NCI-H345 treated with DMSO at 0.1 percent for 48 hours (cell line): ENCODE results near the gene SH2B3.
A peak's percentile ranks its signal among the peaks of the same experiment; 100 is the strongest.

ENCODE experiments used
- DNase-seq: peaks from one replicate; lab custom pipeline; 2025; ENCODE audit not compliant: unreplicated experiment; lab: John Stamatoyannopoulos, UW

SH2B3 gene

GRCh38 chr12:111427417-111428074 lies 21.8 kb downstream of the SH2B3 start:
- DNase-seq = no peak

DNA sequence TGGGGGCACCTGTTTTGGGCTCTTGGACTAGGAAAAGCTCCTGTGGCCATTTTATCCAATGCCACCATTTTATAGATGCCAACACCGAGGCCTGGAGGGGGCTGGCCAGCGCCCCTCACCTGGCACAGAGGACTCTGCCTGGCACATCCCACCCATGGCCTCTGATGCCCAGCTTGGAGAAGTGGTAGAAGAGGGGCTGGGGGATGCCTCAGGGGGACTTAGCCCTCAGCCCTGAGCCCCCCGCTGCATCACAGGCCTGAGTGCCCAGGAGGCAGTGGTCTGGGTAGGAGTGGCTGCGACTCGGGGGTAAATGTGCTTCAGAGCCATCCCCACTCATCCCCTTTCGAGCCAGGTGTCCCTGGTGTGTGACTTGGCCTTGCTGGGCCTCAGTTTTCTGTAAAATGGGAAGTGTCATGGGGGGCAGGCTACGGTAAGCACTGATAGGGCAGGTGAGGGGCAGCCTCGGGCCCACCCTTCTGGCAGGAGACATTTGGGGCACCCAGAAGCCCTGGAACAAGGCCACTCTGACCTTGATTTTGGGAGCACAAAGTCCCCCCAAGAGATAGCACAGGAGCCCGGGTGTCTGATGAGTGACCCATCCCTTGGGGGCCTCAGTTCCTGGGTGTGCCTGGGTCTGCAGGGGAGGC lies 22.5 kb downstream of the SH2B3 start:
- no peak for DNase-seq

DNA sequence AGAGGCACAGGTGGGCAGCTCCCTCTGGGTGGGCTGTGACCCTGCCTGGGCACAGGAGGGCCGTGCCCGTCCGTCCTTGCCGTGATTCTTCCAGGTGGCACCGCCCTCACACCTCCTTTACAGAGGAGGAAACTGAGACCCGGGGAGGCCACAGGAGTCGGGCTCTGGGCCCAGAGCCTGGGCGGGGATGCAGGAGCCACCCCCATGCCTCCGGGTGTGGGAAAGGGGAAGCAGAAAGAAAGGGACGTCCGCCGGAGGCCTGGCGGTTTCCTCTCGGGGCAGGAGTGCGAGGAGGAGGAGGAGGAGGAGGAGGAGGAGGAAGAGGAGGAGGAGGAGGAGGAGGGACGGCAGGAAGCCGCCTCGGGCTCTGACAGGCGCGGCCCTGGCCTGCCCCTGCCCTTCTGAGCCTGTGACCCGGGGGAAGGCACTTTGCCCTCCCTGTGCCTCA lies 23.0 kb downstream of the SH2B3 start:
- no peak for DNase-seq

GRCh38 chr12:111429828-111430432 lies 24.2 kb downstream of the SH2B3 start:
- DNase-seq = no peak

GRCh38 chr12:111430433-111431353 lies 25.0 kb downstream of the SH2B3 start:
- DNase-seq = no peak

DNA sequence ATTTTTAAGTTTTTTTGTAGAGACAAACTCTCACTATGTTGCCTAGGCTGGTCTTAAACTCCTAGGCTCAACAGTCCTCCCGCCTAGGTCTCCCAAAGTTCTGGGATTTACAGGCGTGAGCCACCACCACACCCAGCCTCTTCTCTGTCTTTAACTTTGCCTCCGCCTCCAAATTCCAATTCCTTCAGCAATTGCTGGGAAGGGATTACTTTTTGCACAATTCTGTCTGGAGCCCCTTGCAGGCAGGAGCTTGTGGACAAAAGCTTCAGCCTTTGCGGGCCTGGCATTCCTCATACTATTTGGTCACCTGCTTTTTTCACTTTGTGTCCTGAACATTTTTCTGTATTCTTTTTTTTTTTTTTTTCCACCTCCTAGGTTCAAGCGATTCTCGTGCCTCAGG lies 26.0 kb downstream of the SH2B3 start:
- no peak for DNase-seq

- DNase-seq = no peak
Observed at GRCh38 chr12:111434049-111434448, 28.3 kb downstream of the SH2B3 start.

DNA sequence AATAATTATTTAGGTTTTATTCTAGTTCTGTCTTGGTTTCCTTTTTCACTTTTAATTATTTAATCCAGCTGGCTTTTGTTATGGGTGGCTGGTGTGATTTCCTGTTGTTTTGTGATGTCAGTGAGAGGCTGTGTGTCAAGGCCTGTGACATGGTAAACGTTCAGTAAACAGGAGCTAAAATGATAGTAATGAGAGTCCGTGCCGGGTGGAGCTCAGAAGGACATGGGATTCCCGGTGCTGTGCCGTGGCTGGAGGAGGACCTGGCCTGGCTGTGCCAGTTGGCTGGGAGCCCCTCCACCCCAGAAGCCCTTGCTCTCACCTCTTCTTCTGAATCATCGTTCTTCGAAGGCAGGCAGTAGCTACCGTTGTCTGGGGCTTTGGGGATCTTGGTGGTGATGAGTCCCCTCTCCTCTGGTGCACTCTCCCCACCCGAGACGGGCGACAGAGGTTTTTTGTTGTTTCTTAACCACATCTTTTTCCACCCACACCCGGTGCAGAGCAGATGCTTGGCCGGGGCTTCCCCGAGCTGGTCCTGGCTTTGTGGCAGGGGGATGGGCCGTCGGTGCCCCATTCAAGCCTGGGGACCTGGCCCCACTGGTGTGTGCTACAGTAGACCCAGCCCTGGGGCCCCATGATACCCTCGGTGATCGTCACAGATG lies 29.1 kb downstream of the SH2B3 start:
- DNase-seq = no peak

DNA sequence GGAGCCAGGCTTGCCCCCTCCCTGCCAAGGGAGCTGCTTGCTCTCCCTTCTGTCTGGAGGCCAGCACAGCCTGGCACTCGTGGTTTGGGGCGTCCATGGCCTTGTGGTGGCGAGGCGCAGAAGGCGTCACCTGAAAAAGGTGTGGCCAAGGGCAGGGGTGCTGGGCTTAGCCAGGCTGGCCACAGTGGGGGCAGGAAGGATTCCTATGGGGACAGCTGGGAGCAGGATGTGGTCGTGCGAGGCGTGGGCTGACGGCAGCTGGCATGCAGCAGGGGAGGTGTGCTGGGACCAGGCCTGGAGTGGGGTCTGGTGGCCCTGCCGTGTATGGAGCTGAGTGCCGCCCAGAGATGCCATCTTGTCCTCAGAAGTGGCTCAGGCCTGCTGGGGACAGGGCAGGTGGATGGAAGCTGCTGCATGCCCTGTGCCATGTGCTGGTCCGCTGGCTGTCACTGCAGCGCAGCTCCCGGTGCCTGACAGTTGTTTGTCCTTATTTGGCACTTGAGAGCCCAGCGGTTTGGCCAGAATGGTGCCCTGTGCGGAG lies 30.0 kb downstream of the SH2B3 start:
- no peak for DNase-seq

DNA sequence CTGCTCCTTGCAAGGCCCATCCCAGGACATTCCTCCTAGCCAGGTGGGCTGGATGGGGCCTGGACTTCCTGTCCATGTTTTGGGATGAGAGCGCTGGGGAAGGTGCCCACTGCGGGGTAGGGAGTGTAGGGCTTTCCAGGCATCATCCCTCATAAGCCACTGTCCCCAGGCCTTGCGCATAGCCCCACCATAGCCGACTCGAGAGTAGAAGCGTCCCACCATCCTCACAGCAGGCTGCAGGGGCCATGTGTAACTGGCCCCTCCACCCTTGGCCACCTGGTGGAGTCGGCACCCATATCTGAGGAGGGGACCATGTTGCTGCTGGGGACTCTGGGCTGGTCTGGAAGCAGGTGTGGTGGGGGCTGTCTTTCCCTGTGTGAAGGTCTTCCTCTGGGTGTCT lies 30.5 kb downstream of the SH2B3 start:
- DNase-seq = no peak

GRCh38 chr12:111436811-111437210 lies 31.1 kb downstream of the SH2B3 start:
- DNase-seq = no peak

GRCh38 chr12:111437816-111438454 lies 32.2 kb downstream of the SH2B3 start:
- no peak for DNase-seq

GRCh38 chr12:111438481-111438880 lies 32.8 kb downstream of the SH2B3 start:
- peak; percentile 15 for DNase-seq

DNA sequence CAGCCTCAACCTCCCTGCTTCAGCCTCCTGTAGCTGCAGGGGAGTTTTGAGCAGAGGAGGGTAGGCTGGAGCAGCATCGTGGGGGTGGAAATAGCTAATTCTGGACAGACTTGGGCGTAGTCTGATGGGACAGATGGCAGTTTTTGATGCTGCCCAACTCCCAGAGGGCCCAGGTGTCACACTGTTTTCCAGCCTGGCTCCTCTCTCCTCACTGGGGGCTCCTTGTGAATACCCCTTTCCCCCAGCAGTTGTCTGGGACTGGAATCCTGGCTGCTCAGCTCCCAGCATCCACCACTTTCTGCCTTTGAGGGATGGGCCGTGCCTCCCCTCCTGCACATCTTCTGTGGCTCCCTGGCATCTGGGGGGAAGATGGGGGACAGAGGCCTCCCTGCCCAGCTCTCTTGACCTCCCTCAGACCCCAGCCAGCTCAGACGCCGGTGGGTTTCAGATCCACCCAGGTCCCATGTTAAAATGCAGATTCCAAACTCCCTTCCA lies 34.0 kb downstream of the SH2B3 start:
- DNase-seq = no peak

DNA sequence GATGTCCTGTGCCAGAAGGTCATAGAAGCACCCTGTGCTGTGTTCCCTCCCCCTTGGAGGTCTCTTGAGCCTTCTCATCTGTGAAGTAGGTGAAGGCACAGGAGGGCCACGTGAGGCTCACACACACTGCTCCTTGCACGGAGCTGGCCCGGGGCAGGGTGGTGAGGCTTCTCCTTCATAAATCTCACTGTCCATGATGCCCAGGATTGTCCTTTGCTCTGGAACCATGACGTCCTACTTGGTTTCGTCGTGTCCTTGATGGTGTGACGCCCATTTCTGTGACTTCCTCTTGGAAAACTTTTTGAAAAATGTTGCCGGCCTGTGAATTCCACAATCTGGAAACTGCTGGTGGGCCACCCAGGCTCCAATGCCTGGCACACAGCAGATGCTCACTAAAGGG lies 34.4 kb downstream of the SH2B3 start:
- no peak for DNase-seq

DNA sequence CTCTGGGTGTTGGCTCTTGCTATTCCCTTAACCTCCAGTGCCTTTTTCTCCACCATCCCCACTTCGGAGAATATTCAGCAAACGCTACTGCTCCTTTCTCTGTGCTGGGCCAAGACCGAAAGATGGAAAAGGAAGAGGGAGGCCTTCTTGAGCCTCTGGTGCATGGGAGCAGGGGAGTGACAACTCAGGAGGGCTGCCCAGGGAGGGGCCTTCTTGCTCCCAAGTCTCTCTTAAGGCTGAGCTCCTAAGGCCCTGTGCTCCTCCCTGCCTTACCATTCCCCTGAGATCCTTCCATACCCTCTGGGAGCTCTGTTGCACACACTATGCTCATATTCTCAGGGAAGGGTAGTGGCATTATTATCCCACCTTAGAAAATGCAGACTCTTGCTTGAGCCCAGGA lies 34.9 kb downstream of the SH2B3 start:
- DNase-seq = no peak

GRCh38 chr12:111441107-111441928 lies 35.6 kb downstream of the SH2B3 start:
- DNase-seq = no peak

DNA sequence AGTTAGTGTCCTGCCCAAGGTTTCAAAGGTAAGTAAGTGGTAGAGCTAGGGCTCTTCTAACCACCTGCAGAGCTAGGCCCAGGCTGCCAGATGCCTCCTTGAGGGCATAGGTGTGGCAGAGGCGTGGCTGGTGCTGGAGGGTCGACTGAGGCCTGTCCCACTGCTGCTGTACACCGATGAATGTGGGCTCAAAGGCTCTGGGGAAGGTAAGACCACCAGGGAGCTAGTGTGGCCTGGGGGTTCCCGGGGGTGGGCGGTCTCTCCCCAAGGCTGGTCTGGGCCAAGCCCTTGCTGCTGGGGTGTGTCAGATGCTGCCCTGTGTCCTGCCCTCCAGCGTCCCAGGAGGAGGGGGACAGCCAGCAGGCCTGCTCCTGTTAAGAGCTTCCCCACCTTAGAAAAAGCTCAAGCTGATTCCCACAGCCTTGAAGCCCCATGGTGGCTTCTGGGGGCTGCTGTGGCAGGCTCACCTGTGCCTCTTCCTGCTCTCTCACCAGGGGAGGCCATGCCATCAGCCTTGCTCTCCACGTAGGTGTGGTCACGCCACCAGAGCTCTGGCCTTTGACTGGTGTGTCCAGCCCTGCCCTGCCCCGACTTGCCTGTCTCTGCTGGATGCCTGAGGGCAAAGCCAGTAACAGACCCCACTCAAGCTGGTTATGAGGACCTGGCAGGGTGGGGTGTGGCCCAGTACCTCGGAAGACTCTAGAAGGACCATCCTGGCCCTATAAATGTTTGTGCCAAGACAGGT lies 36.8 kb downstream of the SH2B3 start:
- DNase-seq = no peak
